Astrocyte (in vitro differentiated cells and primary cell): ENCODE data around the gene RRP12.

Experiments used
- CTCF ChIP-seq: IDR thresholded peaks from 2 replicates; pipeline ENCODE4 v1.5.1; 2011; ENCODE audit warnings: low read depth, mild to moderate bottlenecking, inconsistent platforms, low read length, moderate library complexity; ENCODE audit not compliant: insufficient read depth
- EZH2 ChIP-seq: IDR thresholded peaks from 2 replicates; pipeline ENCODE4 v1.6.1; 2012; ENCODE audit warnings: mild to moderate bottlenecking, low read length, inconsistent platforms; ENCODE audit not compliant: insufficient read depth

GRCh38 chr10:97338041-97338440 is 63.1 kb downstream of the RRP12 start:
- TF ChIP-seq CTCF, result no peak
- no peak for TF ChIP-seq EZH2
